HL-60 (cell line): ENCODE measurements around the gene LYPD4.

Experiments used
- DNase-seq, 2 experiments: peaks; one replicate each; pipeline ENCODE4 v3.0.0-alpha.2; 2010 to 2020; ENCODE audit warnings: low read depth in 1 of 2, low spot score in 1 of 2
- H3K27ac ChIP-seq: fragments of 250-450 bp; sonication (Bioruptor Pico); replicated peaks from 2 replicates; pipeline ENCODE4 v1.5.1; 2020; ENCODE audit warnings: mild to moderate bottlenecking, moderate library complexity
- H3K27me3 ChIP-seq: fragments of 250-450 bp; sonication (Bioruptor Pico); 2 replicates; pipeline ENCODE4 v1.5.1; 2021; ENCODE audit warnings: mild to moderate bottlenecking, moderate library complexity; ENCODE audit not compliant: insufficient read depth, poor library complexity, severe bottlenecking
- H3K4me3 ChIP-seq: replicated peaks from 2 replicates; pipeline ENCODE4 v1.5.1; 2011; ENCODE audit warnings: mild to moderate bottlenecking, control low read depth, low read length; ENCODE audit not compliant: insufficient read depth
- GABPA ChIP-seq: IDR thresholded peaks from 2 replicates; pipeline ENCODE4 v1.6.1; 2012; ENCODE audit warnings: low read depth
- POLR2AphosphoS5 ChIP-seq: IDR thresholded peaks from 2 replicates; pipeline ENCODE4 v1.6.1; 2012; ENCODE audit warnings: low read depth
- SPI1 ChIP-seq: IDR thresholded peaks from 2 replicates; pipeline ENCODE4 v1.6.1; 2012; ENCODE audit warnings: low read depth, mild to moderate bottlenecking, borderline replicate concordance
- TF ChIP-seq, protein P1 (sequence below): IDR thresholded peaks from one replicate; pipeline ENCODE4 v1.5.1; 2011; ENCODE audit warnings: low read length, control low read depth, inconsistent platforms; ENCODE audit not compliant: insufficient read depth
- TF ChIP-seq, protein P2 (sequence below): IDR thresholded peaks from 2 replicates; pipeline ENCODE4 v1.6.1; 2012; ENCODE audit warnings: low read depth; ENCODE audit not compliant: insufficient replicate concordance

LYPD4 gene

DNA sequence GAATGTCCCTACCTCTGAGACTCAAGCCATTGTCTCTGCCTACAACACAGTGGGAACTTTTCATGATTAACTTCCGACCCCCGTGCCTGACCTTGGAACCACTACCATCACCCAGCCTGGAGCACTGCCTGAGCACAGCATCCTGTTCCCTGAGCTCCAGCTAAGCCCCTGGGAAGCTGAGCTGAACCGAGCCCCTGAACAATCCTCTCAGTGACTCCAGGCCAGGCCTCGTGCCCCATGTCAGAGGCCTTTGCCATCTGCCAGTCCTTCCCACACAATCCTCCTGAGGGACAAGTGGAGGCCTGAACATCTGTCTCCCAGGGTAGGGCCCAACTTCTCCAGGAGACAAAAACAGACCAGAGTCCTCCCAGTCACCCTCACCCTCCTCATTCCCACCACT lies 30.6 kb downstream of the LYPD4 start:
- Histone ChIP-seq H3K27me3 (no peaks in the 10 kb centered on the region), H3K27ac (no peak overlapping the region), H3K4me3 (no peak overlapping the region)
- TF ChIP-seq, protein P1, sequence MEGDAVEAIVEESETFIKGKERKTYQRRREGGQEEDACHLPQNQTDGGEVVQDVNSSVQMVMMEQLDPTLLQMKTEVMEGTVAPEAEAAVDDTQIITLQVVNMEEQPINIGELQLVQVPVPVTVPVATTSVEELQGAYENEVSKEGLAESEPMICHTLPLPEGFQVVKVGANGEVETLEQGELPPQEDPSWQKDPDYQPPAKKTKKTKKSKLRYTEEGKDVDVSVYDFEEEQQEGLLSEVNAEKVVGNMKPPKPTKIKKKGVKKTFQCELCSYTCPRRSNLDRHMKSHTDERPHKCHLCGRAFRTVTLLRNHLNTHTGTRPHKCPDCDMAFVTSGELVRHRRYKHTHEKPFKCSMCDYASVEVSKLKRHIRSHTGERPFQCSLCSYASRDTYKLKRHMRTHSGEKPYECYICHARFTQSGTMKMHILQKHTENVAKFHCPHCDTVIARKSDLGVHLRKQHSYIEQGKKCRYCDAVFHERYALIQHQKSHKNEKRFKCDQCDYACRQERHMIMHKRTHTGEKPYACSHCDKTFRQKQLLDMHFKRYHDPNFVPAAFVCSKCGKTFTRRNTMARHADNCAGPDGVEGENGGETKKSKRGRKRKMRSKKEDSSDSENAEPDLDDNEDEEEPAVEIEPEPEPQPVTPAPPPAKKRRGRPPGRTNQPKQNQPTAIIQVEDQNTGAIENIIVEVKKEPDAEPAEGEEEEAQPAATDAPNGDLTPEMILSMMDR = no peak
- no peak for TF ChIP-seq POLR2AphosphoS5
- no peak for TF ChIP-seq GABPA
- TF ChIP-seq, protein P2, sequence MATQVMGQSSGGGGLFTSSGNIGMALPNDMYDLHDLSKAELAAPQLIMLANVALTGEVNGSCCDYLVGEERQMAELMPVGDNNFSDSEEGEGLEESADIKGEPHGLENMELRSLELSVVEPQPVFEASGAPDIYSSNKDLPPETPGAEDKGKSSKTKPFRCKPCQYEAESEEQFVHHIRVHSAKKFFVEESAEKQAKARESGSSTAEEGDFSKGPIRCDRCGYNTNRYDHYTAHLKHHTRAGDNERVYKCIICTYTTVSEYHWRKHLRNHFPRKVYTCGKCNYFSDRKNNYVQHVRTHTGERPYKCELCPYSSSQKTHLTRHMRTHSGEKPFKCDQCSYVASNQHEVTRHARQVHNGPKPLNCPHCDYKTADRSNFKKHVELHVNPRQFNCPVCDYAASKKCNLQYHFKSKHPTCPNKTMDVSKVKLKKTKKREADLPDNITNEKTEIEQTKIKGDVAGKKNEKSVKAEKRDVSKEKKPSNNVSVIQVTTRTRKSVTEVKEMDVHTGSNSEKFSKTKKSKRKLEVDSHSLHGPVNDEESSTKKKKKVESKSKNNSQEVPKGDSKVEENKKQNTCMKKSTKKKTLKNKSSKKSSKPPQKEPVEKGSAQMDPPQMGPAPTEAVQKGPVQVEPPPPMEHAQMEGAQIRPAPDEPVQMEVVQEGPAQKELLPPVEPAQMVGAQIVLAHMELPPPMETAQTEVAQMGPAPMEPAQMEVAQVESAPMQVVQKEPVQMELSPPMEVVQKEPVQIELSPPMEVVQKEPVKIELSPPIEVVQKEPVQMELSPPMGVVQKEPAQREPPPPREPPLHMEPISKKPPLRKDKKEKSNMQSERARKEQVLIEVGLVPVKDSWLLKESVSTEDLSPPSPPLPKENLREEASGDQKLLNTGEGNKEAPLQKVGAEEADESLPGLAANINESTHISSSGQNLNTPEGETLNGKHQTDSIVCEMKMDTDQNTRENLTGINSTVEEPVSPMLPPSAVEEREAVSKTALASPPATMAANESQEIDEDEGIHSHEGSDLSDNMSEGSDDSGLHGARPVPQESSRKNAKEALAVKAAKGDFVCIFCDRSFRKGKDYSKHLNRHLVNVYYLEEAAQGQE = no peak
- TF ChIP-seq SPI1 = no peak
- no peak for DNase-seq

DNA sequence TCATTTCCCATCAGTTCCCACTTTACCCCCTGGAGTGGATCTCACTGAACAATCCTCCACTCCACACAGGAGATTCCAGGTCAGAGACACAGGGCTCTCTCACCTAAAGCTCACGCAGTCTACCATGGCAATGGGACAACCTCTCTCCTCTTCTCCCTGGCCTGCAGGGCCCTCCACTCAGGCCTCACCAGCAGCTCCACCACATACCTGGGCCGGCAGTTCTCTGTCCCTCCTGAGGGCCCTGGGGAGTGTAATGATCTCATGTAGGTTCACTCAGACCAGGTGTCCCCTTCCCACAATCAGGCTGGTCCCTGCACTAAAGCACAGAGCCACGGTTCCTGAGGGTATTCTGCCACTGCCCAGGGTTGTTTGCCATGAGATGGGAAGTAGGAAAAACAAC lies 32.5 kb downstream of the LYPD4 start:
- H3K27ac ChIP-seq = no peak overlapping the region; the same call in 1 of the 2 replicates
- no peak overlapping the region for H3K4me3 ChIP-seq
- DNase-seq = no peak
- TF ChIP-seq SPI1 (no peak), GABPA (no peak), POLR2AphosphoS5 (no peak)
- TF ChIP-seq, protein P2 = no peak
- TF ChIP-seq, protein P1 = no peak
- no peaks in the 10 kb centered on the region for H3K27me3 ChIP-seq

DNA sequence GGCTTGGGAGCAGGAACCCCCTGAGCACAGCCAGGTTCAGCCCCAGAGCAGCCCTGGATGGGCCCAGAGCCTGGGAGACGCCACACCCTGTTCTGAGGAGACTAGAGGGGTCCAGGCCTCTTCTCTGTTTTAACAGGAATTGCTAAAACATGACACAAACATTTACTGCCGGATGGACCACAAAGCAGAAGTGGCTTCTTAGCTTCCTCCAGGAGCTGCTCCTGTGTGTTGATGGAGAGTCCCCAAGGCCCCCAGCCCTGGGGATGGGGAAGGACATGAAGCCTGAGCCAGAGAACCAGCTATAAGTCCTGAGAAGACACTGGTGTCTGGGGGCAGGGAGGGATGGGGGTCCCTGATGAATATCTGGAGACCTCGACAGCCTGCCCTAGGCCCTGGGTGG lies 33.4 kb downstream of the LYPD4 start:
- no peak overlapping the region for H3K4me3 ChIP-seq
- no peaks in the 10 kb centered on the region for H3K27me3 ChIP-seq
- H3K27ac ChIP-seq = peak overlapping the region; percentile 66
- DNase-seq = peak; percentile 78 to 94
- TF ChIP-seq POLR2AphosphoS5 = peak; percentile 47; the same call in 1 of the 2 replicates
- peak; percentile 96 for TF ChIP-seq SPI1
- TF ChIP-seq, protein P1 = no peak

DNA sequence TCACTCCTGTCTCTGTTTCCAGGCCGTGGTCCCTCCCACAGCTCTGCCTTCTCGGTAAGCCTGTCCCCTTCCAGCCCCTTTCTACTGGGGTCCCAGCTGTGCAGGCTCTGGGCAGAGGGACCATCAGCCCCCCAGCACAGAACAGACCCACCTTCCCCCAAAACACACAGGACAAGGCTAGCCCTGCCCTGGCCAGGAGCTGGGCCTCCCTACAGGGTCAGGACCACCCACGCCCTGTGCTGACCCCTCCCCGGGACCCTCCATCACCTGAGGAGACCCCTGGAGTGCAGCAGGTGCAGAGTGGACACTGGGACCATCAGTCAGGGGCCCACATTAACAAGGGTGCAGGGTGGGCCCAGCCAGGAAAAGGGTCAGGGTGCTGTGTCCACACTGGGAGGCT lies 34.2 kb downstream of the LYPD4 start:
- Histone ChIP-seq H3K27me3 (no peaks in the 10 kb centered on the region), H3K27ac (peak overlapping the region; percentile 66), H3K4me3 (no peak overlapping the region)
- no peak for DNase-seq
- TF ChIP-seq GABPA = no peak
- TF ChIP-seq, protein P1 = no peak
- TF ChIP-seq, protein P2 = no peak
- no peak for TF ChIP-seq POLR2AphosphoS5
- no peak for TF ChIP-seq SPI1
